Fibroblast of skin of left quadriceps (primary cell): ENCODE data around the gene CLCN7.
A peak's percentile ranks its signal among the peaks of the same experiment; 100 is the strongest.

Experiments used
- DNase-seq, 2 experiments: peaks; one replicate each; pipeline ENCODE4 v3.0.0-alpha.2; 2013; ENCODE audit warnings: low read depth in 2 of 2

CLCN7 gene, protein sequence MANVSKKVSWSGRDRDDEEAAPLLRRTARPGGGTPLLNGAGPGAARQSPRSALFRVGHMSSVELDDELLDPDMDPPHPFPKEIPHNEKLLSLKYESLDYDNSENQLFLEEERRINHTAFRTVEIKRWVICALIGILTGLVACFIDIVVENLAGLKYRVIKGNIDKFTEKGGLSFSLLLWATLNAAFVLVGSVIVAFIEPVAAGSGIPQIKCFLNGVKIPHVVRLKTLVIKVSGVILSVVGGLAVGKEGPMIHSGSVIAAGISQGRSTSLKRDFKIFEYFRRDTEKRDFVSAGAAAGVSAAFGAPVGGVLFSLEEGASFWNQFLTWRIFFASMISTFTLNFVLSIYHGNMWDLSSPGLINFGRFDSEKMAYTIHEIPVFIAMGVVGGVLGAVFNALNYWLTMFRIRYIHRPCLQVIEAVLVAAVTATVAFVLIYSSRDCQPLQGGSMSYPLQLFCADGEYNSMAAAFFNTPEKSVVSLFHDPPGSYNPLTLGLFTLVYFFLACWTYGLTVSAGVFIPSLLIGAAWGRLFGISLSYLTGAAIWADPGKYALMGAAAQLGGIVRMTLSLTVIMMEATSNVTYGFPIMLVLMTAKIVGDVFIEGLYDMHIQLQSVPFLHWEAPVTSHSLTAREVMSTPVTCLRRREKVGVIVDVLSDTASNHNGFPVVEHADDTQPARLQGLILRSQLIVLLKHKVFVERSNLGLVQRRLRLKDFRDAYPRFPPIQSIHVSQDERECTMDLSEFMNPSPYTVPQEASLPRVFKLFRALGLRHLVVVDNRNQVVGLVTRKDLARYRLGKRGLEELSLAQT

DNA sequence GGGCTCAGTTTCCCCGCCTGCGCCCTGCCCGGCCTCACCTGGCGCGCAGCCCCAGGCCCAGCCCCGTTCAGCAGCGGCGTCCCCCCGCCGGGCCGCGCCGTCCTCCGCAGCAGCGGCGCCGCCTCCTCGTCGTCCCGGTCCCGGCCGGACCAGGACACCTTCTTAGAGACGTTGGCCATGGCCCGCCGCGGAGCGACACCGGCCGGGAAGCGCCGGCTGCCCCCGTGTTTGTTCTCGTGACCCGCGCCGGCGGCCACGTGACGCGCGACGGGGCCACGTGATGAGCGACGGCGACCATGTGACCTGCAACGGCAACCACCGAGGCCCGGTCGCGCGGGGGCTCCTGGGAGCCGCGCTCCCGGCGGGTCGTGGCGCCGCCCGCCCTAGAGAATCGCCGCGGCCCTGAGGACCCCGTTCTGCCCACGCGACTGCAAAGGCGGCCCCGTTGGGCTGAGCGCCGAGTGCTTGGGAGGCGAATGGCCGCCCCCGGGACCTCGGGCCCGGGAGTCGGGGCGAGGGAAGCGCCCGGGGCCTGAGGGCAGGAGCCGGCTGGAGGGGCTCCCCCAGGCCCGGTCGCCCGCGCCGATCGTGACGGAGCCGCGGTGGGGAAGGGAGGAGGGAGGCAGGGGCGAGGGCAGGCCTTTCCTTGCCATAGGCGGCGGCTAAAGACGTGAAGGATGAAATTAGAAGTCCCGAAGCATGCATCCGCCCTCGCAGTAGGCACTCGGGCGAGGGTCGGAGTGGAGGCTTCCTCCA is at the start of gene CLCN7:
TSS of gene CLCN7 (minus strand) at position 233 of the 756 bp plus-strand sequence. CDS start at position 179, 54 bp downstream.
- peak; percentile 55 to 61 for DNase-seq

DNA sequence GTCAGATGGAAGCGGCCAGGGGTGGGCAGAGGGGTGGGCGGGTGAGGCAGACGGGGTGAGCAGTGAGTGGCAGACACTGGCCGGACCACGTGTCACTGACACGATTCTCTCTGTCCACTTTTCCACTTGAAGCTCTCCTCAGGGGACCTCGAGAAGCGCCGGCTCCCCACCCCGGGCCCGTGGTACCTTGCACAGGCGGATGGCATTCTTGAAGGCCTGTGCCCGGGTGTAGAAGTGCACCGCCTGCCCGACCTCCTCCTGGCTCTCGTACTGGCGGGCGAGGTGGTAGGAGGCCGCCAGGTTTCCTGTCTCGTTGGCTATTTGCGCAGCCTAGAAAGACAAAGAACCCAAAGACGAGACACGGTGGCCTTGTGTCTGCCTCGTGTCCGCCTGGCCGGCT is 49.5 kb upstream of the CLCN7 start:
- DNase-seq, result no peak

DNA sequence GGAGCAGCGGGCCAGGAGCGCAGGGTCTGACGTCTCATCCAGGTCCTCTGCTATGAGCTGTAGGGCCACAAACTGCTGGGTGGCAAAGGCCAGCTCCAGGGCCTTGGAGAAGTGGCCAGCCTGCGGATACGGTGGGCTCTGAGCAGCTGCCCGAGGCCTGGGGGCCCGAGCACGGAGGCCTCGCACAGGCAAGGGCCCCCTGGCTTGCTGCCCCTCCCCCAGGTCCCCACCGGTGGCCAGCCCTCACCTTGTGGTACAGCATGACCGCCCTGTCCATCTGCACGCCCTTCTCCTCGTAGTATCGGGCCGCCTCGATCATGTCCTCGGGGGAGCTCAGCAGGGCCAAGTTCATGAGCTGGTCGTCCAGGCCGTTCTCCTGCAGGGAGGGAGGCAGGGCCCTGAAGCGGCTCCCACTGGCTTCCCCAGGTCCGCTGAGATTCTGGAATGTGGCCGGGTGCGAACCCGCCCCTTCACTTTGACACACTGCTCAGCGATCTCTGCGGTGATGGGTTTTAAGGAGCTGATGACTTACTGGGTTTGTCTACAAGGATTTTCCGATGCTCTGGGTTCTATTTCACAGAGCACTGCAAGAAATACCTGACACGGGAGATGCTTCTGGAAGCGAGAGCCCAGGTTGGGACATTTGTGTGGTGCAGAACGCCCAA is 48.9 kb upstream of the CLCN7 start:
- DNase-seq, result no peak

DNA sequence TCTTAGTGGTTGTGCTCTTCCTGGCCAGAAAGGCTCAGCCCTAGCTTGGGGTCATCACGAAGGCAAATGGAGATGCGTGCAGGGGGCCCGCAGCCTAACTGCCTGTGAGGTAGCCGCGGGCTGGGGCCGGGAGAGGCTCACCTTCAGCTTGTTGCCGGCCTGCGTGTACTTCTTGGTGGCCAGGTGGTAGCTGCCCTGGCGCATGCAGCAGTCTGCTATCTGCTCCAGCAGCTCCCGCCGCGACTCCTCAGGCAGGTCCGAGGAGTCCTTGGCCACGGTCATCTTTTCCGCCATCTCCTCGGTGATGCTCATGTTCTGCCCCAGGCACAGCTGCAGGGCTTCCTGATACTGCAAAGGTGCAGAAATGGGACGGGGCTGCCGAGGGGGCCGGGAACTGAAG is 45.6 kb upstream of the CLCN7 start:
- no peak for DNase-seq

DNA sequence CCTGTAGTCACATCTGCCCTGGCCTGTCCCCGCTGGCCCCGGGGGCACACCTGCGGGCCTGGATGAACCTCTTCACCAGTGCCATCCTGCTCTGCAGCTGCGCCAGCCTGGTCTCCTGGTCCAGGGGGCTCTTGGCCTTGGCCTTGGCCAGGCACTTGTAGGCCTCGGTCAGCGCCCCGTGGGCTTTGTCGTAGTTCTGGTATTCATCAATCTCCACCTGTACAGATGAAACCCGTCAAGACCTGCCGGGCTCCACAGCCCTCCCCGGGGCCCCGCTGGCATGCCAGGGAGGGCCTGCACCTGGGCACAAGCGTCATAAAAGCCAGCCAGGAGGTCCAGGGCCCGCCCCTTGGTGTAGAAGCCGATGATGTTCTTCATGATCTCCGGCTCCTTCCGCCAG is 45.0 kb upstream of the CLCN7 start:
- no peak for DNase-seq

DNA sequence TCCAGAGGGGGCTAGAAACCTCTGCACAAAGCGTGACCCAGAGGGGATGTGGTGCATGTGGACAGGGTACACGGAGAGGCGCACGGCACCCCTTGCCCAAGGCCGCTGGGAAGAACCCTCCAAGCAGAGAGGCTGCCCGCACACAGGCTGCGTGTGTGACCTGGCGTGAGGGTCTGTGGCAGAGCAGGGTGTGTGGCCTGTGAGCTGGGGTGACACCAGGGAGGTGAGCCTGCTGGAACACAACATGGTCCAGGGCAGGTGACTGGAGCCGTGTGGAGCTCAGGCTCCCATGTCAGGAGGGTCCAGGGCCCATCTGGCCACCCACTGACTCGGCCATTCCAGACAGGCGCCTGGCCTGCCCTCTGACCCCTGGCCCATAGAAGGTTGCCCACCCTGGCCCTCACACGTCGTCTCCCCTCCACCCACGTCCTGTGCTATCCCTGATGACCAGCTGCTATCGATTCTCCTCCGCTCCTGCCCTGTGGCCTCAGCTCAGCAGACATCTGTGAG is 43.9 kb upstream of the CLCN7 start:
- DNase-seq, result no peak

DNA sequence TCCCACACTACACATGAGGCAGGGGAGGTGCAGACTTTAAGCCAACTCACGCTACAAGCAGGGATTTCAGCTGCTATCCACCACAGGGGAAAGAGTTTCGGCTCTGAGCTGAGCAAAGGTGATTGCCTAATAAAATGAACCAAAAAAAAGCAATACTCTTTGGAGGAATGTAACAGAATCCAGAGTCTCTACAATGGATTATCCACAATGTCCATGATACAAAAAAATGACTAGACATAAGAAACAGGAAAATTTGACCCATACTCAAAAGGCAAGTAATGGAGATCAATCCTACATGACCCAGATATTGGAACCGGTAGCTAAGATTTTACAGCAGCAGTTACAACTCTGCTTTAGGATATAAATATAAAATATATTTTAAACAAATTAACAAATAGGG is 39.7 kb upstream of the CLCN7 start:
- no peak for DNase-seq

DNA sequence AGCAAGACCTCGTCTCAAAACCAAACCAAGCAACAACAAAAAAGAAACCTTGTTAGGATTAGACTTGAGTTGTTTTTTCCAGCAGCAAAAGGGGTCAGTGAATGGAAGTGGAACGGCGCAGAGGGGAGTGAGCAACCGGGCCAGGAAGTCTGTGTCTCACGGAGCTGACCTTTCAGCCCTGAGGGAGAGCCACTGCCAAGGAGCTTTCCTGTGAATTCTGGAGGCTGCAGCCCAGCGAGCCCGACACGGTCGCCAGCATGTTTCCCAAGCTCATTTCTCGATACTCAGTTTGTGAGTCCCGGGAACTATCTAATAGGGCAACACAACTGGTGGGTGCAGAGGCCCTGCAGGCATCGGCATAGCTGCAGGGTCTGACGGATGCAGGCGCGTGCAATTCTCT is 37.9 kb upstream of the CLCN7 start:
- no peak for DNase-seq

DNA sequence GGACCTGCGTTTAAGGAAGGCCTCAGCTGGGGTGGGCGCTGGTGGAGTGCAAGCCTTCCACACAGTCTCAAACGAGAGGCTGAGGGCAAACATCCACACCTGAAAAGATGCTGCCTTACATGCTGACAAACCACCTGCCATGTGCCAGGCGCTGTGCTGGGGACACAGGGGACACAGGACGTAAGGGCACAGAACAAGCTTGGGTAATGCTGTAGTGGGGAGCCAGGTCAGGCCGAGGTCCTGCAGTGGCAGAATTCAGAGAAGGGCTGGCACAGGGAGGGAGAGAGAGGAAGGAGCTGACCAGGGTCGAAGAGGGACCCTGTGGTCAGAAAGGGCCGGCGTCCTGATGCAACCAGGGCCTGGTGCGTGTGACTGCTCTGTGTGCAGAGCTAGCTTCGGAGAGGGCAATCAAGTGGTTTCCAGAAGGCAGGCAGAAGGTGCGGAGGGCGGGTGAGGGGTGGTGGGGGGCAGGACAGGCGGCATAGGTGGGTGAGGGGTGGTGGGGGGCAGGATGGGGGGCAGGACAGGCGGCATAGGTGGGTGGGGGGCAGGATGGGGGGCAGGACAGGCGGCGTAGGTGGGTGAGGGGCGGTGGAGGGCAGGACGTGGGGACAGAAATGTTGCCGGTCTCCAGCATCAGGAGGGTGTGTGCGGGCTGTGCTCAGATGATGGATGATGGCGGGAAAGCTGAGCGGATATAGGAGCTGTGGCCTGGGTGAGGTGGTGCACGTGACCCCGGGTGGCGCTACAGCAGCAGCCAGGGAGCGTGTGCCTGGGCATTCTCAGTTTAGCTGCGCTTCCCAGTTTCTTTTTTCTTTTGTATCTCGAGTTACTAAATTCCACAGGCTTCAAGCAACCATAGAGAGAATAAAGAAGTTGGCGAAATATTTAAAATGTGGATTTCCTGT is 37.1 kb upstream of the CLCN7 start:
- no peak for DNase-seq

DNA sequence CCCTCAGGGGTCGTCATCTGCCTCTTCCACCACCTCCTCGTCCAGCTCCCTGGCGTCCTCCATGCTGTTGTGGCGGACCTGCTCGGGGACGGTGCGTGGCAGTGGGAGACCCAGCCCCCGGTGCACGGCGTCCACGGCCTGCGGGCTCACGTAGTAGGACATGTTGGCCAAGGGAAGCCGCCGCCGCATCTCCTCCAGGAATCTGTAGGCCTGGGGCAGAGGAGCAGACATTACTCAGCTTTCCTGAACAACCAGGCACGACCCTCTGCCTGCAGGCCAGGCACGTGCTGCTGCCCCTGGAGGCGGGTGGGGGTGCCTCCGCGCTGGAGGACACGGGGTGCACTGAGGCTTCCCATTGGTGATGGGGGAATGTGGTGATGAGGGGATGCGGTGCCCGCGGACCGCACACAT is 36.1 kb upstream of the CLCN7 start:
- DNase-seq, result no peak

DNA sequence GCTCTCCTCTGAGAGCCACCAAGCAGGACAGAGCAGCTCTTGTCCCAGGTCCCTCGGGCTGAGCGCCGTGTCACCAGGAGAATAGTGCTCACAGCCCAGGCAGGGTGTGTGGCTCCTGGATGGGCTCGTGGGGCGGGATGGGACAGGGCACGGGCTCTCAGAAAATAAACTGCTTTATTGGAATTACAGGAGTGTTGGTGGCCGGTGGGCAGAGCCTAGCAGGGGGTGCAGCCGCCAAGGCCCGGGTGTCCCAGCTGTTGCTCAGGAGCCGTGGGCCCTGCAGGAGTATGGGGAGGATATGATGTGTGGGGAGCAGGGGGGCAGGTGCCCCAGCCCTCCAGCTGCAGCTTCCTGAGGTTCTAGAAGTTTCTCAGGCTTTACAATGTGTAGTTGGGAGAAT is 35.4 kb upstream of the CLCN7 start:
- no peak for DNase-seq

DNA sequence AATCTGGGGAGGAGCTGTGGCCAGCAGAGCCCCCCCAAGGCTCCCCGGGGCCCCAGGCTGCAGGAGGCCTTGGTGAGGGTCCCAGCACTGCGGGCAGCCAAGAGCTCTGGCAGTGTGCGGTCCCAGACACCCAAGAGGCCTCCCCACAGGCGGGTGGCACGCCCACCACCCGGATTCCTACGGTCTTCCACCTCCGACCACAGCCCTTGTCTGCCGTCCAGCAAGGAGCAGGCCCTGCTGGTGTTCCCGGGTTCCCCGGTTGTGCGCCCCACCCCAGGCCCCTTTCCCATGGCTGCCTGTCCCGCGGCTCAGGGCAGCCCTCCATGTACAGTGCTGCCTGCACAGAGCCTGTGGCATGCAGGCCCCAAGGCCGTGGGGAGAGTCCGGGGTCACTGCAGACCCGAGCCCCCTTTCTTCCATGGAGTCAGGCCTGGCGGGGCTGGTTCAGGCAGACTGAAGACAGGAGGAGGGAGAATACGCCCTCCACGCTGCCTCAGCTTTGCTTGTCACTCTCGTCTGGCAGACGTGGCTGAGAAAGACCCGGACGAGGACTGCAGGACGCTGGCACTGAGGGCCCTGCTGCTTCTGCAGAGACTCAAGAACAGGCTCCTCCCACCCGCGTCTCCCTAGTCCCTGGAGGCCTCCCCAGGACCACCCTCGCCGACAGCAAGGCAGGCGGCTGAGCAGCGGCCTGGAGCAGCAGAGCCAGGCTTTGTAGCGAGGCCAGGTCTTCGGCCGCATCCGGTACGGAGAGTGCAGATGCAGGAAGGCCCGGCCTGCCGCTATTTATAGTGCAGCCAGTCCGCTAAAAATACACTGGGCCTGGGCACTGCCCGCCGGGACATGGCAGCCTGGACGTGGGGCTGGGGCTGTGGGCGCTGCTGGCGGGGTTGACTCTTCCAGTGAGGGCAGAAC is 34.7 kb upstream of the CLCN7 start:
- DNase-seq, result no peak

DNA sequence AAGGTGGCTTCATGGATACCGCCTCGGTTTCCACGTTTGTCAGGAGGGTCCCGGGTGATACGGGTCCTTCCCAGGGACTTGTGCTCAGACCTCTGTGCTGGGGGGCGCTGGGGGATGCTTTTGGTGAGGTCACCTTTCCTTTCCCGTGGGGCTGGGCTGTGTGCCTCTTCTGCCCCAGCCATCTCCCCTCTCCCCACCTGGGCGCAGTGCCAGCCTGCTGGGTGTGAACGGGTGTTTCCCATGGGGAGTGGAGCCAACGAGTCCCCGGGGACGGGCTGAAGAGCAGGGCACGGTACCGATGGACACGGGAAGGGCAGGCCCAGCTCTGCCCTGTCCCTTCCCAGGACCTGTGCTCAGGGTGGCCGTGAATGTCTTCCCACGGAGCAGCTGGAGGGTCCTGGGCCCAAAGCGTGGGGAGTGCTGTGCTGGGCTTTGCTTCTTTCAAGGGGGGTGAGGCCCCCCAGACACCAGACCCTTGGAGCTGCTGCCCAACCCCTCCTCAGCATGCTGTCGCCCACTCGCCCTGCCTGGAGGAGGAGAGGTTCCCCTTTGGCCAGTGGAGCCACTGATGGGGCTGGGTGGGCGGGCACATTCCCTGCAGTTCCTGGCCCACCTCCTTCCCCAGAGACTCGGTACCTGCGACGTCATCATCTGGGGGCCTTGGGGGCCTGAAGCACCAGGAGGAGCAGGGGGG is 33.8 kb upstream of the CLCN7 start:
- DNase-seq, result no peak

DNA sequence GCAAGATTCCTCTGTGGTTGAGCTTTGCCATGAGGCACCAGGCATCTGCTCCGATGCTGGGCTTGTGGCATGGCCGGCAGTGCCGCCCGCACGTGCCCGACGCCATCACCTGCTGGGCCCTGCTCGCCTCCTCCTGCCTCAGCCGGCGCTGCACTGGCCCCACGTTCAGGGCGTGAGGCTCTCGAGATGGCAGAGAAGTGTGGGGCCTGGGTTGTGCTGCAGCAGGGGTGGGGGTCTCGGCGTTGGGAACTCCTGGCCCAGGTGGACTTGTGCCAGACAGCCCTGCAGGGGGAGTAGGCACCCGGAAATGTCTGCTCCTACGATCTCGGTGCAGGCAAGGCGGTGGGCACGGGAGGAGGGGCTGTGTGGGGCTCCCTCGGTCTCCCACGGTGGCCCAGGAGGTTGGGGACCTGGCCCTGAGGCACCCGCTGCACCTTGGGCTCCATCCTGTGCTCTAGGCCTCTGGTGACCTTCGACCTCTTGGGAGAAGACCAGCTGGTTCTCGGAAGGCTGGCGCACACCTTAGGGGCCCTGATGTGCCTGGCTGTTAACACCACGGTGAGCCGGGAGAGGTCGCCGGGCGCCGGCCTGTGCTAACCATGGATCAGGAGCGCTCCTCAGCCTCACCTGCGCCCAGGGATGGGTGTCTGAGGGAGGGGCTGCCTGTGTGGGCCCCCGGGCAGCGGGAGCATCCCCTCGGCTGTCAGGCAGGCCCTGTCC is 31.8 kb upstream of the CLCN7 start:
- no peak for DNase-seq

DNA sequence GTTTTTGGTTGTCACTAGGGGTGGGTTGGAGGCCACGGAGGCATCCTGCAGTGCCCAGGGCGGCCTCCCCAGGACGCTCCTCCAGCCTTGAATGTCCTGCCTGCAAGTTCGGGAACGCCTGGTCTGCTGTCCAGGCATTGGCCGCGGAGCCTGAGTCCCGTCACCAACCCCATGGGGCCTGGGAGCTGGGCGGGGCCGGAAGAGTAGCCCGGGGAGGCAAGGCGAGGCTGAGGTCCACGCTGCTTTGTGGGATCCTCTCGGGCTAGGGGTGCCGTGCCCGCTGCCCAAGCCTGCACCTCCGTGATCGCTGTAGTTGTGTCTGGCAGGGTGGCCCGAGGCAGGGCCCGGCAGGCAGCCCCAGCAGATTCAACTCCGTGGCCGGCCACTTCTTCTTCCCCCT is 31.1 kb upstream of the CLCN7 start:
- no peak for DNase-seq

DNA sequence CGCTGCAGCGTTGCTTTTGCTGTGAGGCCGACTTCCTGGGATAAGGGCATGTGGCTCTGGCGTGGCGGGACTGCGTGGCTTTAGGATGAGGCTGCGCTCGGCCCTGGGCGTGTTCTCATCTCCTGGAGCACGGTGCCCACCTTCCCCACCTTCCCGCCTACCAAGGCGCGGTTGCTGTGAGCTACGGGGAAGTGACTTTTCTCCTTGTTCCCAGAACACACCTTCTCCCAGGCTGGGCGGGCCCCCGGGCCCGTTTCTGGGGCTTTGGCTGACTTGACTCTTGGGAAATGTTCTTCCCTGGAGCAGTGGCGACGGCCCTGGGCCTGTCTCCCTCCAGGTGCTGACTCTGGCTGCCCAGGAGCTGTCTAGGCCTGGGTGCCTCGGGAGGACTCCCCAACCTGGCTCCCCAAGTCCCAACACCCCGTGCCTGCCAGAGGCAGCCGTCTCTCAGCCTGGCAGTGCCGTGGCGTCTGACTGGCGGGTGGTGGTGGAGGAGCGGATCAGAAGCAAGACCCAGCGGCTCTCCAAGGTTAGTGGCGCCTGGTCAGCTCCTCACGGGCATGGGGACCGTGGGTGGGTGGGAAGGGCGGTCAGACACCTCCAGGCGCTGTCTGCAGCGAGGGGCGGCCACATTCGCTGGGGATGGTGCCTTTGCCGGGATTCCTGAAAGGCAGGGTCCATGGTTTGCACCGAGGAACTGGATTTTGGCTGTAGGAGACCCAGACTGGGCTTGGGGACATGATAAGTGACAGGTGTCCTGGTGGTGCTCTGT is 30.4 kb upstream of the CLCN7 start:
- DNase-seq, result no peak
